Stimulated activated CD4-positive, alpha-beta T cell treated with anti-CD3 and anti-CD28 coated beads, Interleukin-1b, Interleukin-23, amount 100 ng/mL, for 1 hour (primary cell): Measurements from ENCODE around the gene SERPINE1.
"Not testable (repeated sequence)": the region's sequence is repeated elsewhere in the genome, so short reads cannot be mapped to it uniquely, and the experiment has no call there.

ENCODE experiments used
- DNase-seq, 2 donors: peaks; one replicate each; pipeline ENCODE4 v3.0.0-alpha.2; 2020; ENCODE audit warnings: low read depth in 2 of 2

SERPINE1 gene

DNA sequence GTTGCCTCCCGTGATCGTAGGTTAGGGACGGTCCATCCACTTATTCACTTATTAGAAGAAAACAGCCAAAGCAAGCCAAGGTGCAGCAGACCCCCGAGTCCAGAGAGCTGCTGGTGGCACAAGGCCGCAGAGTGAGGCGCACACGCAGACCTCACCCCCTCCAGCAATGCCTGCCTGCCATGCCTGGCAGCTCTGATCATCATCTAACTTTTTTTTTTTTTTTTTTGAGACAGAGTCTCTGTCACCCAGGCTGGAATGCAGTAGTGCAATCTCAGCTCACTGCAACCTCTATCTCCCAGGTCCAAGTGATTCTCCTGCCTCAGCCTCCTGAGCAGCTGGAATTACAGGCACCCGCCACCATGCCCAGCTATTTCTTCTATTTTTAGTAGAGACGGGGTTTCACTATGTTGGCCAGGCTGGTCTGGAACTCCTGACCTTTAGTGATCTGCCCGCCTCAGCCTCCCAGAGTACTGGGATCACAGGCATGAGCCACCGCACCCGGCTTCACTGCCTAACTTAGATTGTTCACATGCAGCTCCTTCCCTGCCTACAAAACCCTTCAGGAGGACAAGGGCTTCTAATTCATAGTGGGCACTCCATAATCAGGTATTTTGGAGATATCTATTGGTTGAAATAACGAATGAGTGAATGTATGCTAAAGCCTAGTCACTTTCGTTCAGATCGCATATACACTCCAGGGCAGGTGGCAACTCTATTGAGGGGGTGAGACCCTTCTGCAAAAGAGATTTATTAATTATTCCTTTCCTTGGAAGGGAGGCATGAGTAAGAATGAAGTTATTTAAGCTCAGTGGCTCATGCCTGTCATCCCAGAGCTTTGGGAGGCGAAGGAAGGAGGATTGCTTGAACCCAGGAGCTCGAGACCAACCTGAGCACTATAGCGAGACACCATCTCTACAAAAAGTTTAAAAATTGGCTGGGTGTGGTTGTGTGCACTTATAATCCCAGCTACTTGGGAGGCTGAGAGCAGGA, 25.8 kb upstream of the SERPINE1 start:
- DNase-seq, result no peak

DNA sequence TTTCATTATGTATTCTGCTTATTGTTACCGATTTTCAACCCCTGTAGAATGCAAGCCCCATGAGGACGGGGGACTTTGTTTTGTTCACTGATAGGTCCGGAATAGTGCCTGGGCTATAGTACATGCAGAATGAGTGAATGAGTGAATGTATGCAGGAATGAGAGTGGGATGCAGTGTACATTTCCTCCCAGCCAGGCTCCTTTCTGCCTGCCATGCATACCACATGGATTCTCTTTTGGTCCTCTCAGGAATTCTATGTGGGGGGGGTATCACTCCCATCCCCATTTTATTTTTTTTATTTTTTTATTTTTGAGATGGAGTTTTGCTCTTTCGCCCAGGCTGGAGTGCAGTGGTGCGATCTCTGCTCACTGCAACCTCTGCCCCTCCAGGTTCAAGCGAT, 24.9 kb upstream of the SERPINE1 start:
- DNase-seq, result no peak

DNA sequence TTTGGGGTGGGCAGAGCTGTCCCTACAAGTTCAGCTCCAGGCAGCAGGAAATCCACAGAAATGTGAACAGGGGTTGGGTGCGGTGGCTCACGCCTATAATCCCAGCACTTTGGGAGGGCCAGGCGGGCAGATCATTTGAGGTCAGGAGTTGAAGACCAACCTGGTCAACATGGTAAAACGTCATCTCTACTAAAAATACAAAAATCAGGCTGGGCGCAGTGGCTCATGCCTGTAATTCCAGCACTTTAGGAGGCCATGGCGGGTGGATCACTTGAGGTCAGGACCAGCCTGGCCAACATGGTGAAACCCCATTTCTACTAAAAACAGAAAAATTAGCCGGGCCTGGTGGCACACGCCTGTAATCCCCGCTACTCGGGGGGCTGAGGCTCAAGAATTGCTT, 23.2 kb upstream of the SERPINE1 start:
- not testable (repeated sequence) for DNase-seq

DNA sequence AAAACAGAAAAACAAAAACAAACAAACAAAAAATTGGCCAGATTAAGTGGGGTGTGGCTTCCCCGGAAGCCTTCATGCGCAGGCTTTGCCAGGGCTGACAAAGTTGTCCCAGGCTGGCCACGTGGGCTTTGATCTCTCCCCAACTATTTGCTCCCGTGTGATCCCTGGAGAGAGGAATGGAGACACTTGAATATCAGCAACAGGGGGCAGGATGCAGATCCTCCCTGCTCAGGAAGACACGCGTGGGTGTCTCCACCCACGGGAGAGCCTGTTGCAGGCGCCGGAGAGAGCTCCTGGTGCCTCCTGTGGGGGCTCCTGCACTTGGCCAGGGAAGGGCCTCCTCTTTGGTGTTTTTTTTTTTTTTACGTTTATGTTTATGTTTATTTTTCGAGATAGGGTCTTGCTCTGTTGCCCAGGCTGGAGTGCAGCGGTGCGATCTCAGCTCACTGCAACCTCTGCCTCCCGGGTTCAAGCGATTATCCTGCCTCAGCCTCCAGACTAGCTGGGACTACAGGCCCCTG, 22.7 kb upstream of the SERPINE1 start:
- DNase-seq, result no peak

GRCh38 chr7:101104799-101105198, 22.1 kb upstream of the SERPINE1 start:
- no peak for DNase-seq

DNA sequence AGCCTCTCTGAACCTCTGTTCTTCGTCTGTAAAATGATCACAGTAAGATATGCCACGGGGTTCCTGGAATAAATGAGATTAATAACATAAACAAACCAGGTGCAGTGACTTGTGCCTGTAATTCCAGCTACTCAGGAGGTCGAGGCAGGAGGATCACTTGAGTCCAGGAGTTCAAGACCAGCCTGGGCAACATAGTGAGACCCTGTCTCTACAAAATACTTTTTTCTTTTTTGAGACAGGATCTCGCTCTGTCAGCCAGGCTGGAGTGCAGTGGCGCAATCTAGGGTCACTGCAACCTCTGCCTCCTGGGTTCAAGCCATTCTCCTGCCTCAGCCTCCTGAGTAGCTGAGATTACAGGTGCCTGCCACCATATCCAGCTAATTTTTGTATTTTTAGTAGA, 21.7 kb upstream of the SERPINE1 start:
- DNase-seq, result not testable (repeated sequence)

GRCh38 chr7:101106386-101106785, 20.5 kb upstream of the SERPINE1 start:
- no peak for DNase-seq

GRCh38 chr7:101108330-101108857, 18.5 kb upstream of the SERPINE1 start:
- no peak for DNase-seq

DNA sequence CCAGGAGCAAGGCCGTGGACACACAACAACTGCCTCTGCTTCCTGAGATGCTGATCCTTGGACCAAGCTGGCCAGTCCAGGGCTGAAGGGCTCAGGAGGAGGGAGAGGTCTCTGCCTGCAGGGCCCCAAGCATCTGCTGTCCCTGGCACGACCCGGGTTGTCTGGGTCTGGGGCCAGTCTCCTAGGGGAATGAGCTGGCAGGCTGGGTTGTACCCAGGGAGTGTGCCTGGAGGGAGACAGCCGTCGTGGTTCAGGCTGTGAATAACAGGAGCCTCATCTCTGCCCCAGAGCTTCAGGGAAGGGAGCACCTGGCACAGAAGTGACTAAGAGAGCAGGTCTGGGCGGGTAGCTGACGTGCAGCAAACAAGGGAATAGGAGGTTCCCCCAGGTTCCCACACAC, 17.9 kb upstream of the SERPINE1 start:
- DNase-seq, result no peak

DNA sequence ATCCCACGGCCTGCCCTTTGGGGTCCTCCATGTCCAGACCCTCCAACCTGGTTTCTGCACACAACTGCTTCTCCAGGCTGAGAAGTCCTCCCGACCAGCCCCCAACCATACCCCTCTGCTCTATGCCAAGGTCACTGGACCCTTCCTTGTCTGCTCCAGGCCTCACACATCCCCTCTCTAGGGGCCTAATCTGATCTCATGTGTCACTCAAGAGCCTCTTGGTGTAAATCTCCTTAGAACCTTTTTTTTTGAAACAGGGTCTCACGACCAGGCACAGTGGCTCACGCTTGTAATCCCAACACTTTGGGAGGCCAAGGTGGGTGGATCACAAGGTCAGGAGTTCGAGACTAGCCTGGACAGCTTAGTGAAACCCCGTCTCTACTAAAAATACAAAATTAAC, 17.5 kb upstream of the SERPINE1 start:
- DNase-seq, result no peak

DNA sequence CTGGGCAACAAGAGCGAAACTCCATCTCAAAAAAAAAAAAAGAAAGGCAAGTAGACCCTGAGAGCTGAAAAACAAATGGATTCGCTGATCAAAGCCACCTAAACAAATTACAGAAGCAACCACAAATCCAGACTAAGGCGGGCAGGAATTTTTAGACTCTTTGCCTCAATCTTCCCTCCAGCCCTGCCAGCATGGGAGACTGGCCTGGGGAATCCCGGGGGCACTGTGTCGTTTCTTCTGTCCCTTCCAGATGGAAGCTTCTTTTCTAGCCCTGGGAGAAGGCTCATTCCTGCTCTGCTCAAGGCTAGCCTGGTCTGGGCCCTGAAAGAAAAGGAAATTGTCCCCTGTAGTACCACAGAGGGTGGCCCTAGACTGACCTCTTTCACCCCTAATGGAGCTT, 15.6 kb upstream of the SERPINE1 start:
- no peak for DNase-seq

- DNase-seq, result no peak
These were observed 14.7 kb upstream of the SERPINE1 start for GRCh38 chr7:101112233-101112632.

DNA sequence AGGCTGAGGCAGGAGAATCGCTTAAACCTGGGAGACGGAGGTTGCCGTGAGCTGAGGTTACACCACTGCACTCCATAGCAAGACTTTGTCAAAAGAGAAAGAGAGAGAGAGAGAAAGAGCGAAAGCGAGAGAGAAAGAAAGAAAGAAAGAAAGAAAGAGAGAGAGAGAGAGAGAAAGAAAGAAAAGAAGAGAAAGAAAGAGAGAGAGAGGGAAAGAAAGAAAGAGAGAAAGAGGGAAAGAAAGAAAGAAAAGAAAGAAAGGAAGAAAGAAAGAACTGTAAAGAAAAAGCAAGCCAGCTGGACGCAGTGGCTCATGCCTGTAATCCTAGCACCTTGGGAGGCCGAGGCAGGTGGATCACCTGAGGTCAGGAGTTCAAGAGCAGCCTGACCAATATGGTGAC, 13.8 kb upstream of the SERPINE1 start:
- DNase-seq, result not testable (repeated sequence)

DNA sequence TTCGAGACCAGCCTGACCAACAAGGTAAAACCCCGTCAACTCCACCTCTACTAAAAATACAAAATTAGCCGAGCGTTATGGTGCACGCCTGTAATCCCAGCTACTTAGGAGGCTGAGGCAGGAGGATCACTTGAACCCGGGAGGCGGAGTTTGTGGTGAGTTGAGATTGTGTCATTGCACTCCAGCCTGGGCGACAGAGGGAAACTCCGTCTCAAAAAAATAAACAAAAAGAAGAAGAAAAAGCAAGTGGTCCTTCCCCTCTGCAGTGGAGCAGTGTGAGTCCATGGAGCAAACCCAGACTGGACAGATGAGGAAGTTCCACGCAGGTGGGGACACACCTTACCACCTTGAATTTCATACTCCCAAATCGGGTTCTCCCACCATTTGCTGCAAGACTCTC, 13.1 kb upstream of the SERPINE1 start:
- DNase-seq, result no peak

- DNase-seq, result no peak
These were observed 12.4 kb upstream of the SERPINE1 start for GRCh38 chr7:101114492-101114891.

DNA sequence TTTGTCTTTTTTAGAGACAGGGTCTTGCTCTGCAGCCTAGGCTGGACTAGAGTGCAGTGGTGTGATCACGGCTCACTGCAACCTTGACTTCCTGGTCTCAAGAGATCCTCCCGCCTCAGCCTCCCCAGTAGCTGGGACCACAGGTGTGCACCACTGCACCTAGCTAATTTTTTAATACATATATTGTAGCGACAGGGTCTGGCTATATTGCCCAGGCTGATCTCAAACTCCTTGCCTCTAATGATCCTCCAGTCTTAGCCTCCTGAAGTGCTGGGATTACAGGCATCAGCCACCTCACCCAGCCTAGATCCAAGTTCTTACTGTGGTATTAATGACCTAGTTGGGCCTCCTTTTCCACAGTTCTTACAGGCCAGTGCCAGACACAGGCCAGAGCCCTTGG, 11.7 kb upstream of the SERPINE1 start:
- DNase-seq, result no peak

GRCh38 chr7:101116898-101117297, 10.0 kb upstream of the SERPINE1 start:
- no peak for DNase-seq

GRCh38 chr7:101118856-101119255, 8.0 kb upstream of the SERPINE1 start:
- no peak for DNase-seq

GRCh38 chr7:101119876-101120275, 7.0 kb upstream of the SERPINE1 start:
- DNase-seq, result no peak

DNA sequence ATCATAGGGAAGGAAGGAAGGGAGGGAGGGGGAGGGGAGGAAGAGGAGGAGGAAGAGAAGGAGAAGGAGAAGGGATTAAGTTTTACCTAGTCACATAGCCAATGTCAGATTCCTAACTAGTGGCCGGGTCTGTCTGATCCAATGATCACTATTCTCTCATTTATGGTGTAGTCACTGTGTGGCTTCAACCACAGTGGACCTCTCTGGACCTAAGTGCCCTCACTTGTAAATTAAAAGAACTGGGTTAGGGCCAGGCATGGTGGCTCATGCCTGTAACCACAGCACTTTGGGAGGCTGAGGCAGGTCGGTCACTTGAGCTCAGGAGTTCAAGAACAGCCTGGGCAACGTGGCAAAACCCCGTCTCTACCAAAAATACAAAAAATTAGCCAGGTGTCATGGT, 6.6 kb upstream of the SERPINE1 start:
- no peak for DNase-seq

DNA sequence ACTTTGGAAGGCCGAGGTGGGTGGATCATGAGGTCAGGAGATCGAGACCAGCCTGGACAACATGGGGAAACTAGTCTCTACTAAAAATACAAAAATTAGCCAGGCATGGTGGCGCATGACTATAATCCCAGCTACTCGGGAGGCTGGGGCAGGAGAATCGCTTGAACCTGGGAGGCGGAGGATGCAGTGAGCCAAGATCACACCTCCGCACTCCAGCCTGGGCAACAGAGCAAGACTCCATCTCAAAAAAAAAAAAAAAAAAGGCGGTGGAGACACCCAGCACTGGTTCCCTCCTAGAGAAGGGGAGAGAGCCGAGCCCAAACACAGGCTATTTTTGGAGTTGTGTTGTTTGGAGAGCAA, 5.3 kb upstream of the SERPINE1 start:
- not testable (repeated sequence) for DNase-seq

DNA sequence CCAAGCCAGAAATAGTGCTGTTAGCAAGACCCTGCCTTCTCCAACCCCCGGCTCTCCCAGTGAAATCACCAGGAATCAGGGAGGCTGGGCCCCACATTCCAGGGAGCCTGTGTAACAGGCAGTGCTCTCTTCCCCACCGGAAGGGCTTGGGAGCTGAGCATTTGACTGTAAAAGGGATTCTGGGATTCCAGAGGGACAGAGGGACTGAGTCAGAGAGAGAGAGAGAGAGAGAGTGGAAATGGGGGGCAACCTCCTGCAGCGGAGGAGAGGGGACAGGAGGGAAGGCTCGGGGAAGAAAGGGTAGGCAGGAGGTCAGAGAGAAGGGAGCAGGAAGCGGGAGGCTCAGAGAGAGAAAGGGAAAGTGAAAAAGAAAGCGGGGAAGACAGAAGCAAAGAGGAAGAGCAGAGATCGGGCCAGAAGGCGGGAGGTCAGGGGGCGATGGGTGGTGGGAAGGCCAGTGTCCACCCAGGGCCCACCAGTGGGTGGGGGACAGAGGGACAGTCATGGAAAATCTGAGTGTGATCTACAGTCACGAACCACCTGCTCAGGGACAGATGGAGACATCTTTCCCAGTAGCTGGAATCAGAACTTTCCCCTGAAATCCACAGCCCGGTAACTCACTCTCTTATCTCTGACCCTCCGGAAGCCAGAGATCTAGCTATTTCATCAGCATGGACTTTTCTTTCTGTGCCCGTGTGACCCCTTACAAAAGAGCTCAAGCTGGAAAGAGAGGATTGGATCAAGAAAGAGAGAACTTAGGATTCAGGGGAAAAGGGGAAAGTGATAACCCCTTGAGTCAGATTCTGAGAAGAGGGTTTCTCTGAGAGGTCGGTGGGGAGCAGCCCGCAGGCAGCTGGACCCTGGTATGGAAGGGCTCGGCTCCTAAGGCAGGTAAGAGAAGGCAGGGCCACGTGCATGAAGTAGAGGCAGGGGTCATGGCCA, 4.6 kb upstream of the SERPINE1 start:
- DNase-seq, result no peak
